Right atrium auricular region (tissue), 2 donors: ENCODE data around the gene TMEM190. TPM values are rescaled to one million over a fixed set of nuclear protein-coding genes. Genes with fewer than 3 reads are reported as not detected.
A peak's percentile ranks its signal among the peaks of the same experiment; 100 is the strongest.
"Not testable (repeated sequence)": the region's sequence is repeated elsewhere in the genome, so short reads cannot be mapped to it uniquely, and the experiment has no call there.

ENCODE experiments used
- DNase-seq: peaks from one replicate; pipeline ENCODE4 v3.0.0-alpha.2; 2019; ENCODE audit warnings: low spot score
- H3K27ac ChIP-seq, 2 donors: fragments of 200-600 bp; sonication (generic); 1 replicate in 1 of 2; 2 replicates in 1 of 2; pipeline ENCODE4 v1.5.1; 2016 to 2019
- H3K27me3 ChIP-seq, 2 donors: fragments of 200-600 bp; sonication (generic); one replicate each; pipeline versions ENCODE4 v1.5.1 to v1.6.0; 2017 to 2019
- H3K36me3 ChIP-seq: fragments of 200-600 bp; sonication (generic); one replicate; pipeline ENCODE4 v1.5.1; 2016
- H3K4me1 ChIP-seq, 2 donors: fragments of 200-600 bp; sonication (generic); one replicate each; pipeline versions ENCODE4 v1.5.1 to v1.6.0; 2017 to 2019
- H3K4me3 ChIP-seq, 2 donors: fragments of 200-600 bp; sonication (generic); 1 replicate in 1 of 2; 2 replicates in 1 of 2; pipeline ENCODE4 v1.5.1; 2017 to 2019; ENCODE audit warnings: mild to moderate bottlenecking in 1 of 2, moderate library complexity in 1 of 2
- H3K9me3 ChIP-seq, 2 donors: fragments of 200-600 bp; sonication (generic); one replicate each; pipeline ENCODE4 v1.5.1; 2019
- total RNA-seq, 2 donors: library from RNA; depleted of rRNA; stranded (reverse); fragments of >200 nt; gene quantifications; one replicate each; pipeline ENCODE4 v1.1.0, GENCODE V29; 2016
- TF ChIP-seq, protein P1 (sequence below), 2 donors: fragments of 200-600 bp; sonication (generic); IDR thresholded peaks; one replicate each; pipeline ENCODE4 v1.5.1; 2019; ENCODE audit warnings: antibody characterized with exemption in 2 of 2

TMEM190 gene
- total RNA-seq, 2 donors from 2014 or later, result not detected

- H3K36me3 ChIP-seq, result peaks cover 47% of the 10 kb centered on the region
- H3K9me3 ChIP-seq, result no peaks in the 10 kb centered on the region
- TF ChIP-seq, protein P1, sequence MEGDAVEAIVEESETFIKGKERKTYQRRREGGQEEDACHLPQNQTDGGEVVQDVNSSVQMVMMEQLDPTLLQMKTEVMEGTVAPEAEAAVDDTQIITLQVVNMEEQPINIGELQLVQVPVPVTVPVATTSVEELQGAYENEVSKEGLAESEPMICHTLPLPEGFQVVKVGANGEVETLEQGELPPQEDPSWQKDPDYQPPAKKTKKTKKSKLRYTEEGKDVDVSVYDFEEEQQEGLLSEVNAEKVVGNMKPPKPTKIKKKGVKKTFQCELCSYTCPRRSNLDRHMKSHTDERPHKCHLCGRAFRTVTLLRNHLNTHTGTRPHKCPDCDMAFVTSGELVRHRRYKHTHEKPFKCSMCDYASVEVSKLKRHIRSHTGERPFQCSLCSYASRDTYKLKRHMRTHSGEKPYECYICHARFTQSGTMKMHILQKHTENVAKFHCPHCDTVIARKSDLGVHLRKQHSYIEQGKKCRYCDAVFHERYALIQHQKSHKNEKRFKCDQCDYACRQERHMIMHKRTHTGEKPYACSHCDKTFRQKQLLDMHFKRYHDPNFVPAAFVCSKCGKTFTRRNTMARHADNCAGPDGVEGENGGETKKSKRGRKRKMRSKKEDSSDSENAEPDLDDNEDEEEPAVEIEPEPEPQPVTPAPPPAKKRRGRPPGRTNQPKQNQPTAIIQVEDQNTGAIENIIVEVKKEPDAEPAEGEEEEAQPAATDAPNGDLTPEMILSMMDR (IDR thresholded peaks at IDR 0.05), result no peak
- H3K27ac ChIP-seq, result no peak overlapping the region
- no peak overlapping the region for H3K4me3 ChIP-seq
- no peak for DNase-seq
- H3K27me3 ChIP-seq, result no peaks in the 10 kb centered on the region
- H3K4me1 ChIP-seq, result no peaks in the 10 kb centered on the region
Measured at GRCh38 chr19:55400281-55401087, 23.9 kb downstream of the TMEM190 start.

DNA sequence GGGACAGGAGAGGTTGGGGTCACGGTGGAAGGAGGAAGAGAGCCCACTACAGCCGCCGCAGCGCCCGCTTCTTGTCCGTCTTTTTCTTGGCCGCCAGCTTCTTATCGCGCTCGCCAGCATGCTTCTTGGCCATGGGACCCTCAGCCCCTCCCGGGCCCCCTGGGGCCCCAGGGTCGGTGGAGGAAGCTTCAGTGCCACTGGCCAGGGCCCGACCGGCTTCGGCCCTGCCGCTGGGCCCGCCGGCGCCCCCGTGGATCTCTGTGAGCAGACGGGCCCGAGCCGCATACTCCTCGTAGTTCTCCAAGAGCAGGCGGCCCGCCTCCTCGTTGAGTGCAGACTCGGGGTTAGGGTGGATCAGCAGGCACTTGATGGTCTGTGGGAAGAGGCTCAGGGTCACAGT, 24.8 kb downstream of the TMEM190 start:
- not testable (repeated sequence) for H3K9me3 ChIP-seq, H3K27ac ChIP-seq, H3K4me1 ChIP-seq, H3K4me3 ChIP-seq, H3K27me3 ChIP-seq, DNase-seq
- H3K36me3 ChIP-seq, result peaks cover 54% of the 10 kb centered on the region

DNA sequence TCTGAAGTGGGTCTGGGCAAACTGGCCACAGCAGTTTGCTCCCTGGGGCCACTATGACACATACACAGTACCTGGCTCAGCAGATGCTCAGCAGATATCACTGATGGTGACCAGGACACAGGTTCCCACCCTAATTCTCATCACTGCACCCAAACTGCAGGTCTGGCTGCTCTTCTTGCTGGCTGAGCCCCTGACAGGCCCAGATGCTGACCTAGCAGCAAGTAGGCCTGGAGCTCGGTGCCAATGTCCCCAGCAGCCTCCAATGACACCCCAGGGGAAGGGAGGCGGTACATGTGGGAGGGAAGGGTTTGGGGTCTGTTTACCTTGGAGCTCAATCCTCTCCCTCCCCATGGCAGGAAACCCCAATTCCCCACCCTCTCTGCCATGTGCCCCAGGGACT, 25.9 kb downstream of the TMEM190 start:
- H3K4me1 ChIP-seq, result peaks cover 0 to 15% of the 10 kb centered on the region in 2 donors
- TF ChIP-seq, protein P1 (IDR thresholded peaks at IDR 0.05), result no peak
- no peaks in the 10 kb centered on the region for H3K27me3 ChIP-seq
- H3K27ac ChIP-seq, result no peak overlapping the region
- H3K36me3 ChIP-seq, result peaks cover 54% of the 10 kb centered on the region
- H3K9me3 ChIP-seq, result no peaks in the 10 kb centered on the region
- DNase-seq, result no peak
- H3K4me3 ChIP-seq, result no peak overlapping the region

- TF ChIP-seq, protein P1 (IDR thresholded peaks at IDR 0.05), result no peak
- H3K4me1 ChIP-seq, result peaks cover 0 to 20% of the 10 kb centered on the region in 2 donors
- DNase-seq, result no peak
- no peaks in the 10 kb centered on the region for H3K9me3 ChIP-seq
- peaks cover 44% of the 10 kb centered on the region for H3K36me3 ChIP-seq
- no peaks in the 10 kb centered on the region for H3K27me3 ChIP-seq
- no peak overlapping the region for H3K4me3 ChIP-seq
- no peak overlapping the region for H3K27ac ChIP-seq
Measured at GRCh38 chr19:55405638-55406037, 29.0 kb downstream of the TMEM190 start.

GRCh38 chr19:55406091-55406825, 29.6 kb downstream of the TMEM190 start:
- peak overlapping the region in 1 of 2 donors; percentile 84 for H3K4me3 ChIP-seq
- H3K36me3 ChIP-seq, result peaks cover 38% of the 10 kb centered on the region
- no peaks in the 10 kb centered on the region for H3K27me3 ChIP-seq
- no peak overlapping the region for H3K27ac ChIP-seq
- TF ChIP-seq, protein P1 (IDR thresholded peaks at IDR 0.05), result no peak
- no peaks in the 10 kb centered on the region for H3K9me3 ChIP-seq
- no peak for DNase-seq
- H3K4me1 ChIP-seq, result peaks cover 0 to 20% of the 10 kb centered on the region in 2 donors

- TF ChIP-seq, protein P1 (IDR thresholded peaks at IDR 0.05), result no peak
- Histone ChIP-seq H3K36me3 (peaks cover 31% of the 10 kb centered on the region), H3K27me3 (no peaks in the 10 kb centered on the region), H3K4me3 (peak overlapping the region; percentile 63 to 84), H3K4me1 (peaks cover 0 to 20% of the 10 kb centered on the region in 2 donors), H3K9me3 (no peaks in the 10 kb centered on the region), H3K27ac (peak overlapping the region; percentile 97)
- no peak for DNase-seq
Measured at GRCh38 chr19:55406826-55407549, 30.4 kb downstream of the TMEM190 start.

DNA sequence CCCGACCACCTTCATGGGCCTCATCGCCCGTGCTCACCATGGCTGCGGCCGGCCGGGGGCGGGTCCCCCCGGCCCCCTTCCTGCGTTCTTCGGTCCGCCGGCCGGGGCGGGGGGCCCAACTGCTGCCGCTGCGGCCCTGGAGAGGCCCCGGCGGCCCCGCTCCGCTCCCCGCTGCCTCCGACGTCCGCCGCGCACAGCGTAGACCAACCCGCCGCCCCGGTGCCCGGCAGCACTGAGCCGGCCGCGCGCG, 30.8 kb downstream of the TMEM190 start, which contains the start of gene UBE2S:
UBE2S (minus strand) TSS at position 239 of the 250 bp plus-strand sequence; CDS start at position 40, 199 bp downstream.
- Histone ChIP-seq H3K4me1 (peaks cover 0 to 20% of the 10 kb centered on the region in 2 donors), H3K27ac (peak within 1 kb of the TSS; percentile 97), H3K36me3 (peaks cover 28% of the 10 kb centered on the region), H3K4me3 (peak within 1 kb of the TSS; percentile 63 to 84)
- H3K27me3 ChIP-seq, H3K9me3 ChIP-seq, DNase-seq: not testable (repeated sequence)
